RWPE2 (cell line): ENCODE data around the gene P2RX3.

Experiments used
- ATAC-seq: fragments of 200-7000 bp; cut with Tn5 transposase; 3 replicates; pipeline ENCODE4 v1.9.1; 2021; ENCODE audit warnings: low read depth
- DNase-seq: peaks from one replicate; pipeline ENCODE4 v3.0.0-alpha.2; 2020; ENCODE audit warnings: low spot score
- H3K27ac ChIP-seq: fragments of 450-650 bp; 2 replicates; pipeline ENCODE4 v1.5.1; 2017; ENCODE audit warnings: mild to moderate bottlenecking; ENCODE audit not compliant: poor library complexity, severe bottlenecking
- H3K27me3 ChIP-seq: fragments of 250-450 bp; sonication (Bioruptor Pico); 2 replicates; pipeline ENCODE4 v1.5.1; 2021; ENCODE audit warnings: mild to moderate bottlenecking, moderate library complexity; ENCODE audit not compliant: insufficient read depth, poor library complexity, severe bottlenecking
- H3K36me3 ChIP-seq: fragments of 250-450 bp; sonication (Bioruptor Pico); 2 replicates; pipeline ENCODE4 v1.5.1; 2020; ENCODE audit warnings: low read depth, mild to moderate bottlenecking, moderate library complexity
- H3K4me1 ChIP-seq: fragments of 250-450 bp; sonication (Bioruptor Pico); 2 replicates; pipeline ENCODE4 v1.5.1; 2021; ENCODE audit warnings: mild to moderate bottlenecking, moderate library complexity; ENCODE audit not compliant: insufficient read depth, poor library complexity, severe bottlenecking
- H3K4me3 ChIP-seq: fragments of 250-450 bp; sonication (Bioruptor Pico); 2 replicates; pipeline ENCODE4 v1.5.1; 2021; ENCODE audit warnings: mild to moderate bottlenecking, moderate library complexity; ENCODE audit not compliant: severe bottlenecking
- H3K9me3 ChIP-seq: fragments of 250-450 bp; sonication (Bioruptor Pico); 2 replicates; pipeline ENCODE4 v1.5.1; 2021; ENCODE audit warnings: mild to moderate bottlenecking, moderate library complexity; ENCODE audit not compliant: severe bottlenecking
- CTCF ChIP-seq: fragments of 450-650 bp; IDR thresholded peaks from one replicate; pipeline ENCODE4 v1.5.1; 2017; ENCODE audit warnings: mild to moderate bottlenecking, moderate library complexity; ENCODE audit not compliant: poor library complexity, severe bottlenecking

P2RX3 gene

DNA sequence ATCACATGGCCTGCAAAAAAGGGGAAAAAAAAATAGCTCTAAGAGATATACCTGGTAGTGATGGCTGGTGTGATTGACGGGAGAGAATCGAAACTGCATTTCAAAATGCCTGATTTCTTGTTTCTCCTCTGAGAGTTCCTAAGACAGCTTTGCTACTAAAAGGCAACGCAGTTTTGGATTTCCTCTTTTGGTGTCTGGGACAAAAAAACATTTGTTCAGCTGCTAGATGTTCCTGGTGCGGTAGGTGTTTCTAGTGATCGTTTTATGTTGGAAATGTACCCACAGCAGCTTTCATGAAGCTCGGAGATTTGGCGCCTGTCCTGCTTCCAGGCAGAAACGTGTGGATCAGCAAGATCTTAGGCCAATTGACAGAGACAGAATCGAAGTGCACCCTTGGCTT, 18.1 kb downstream of the P2RX3 start:
- H3K9me3 ChIP-seq: no peaks in the 10 kb centered on the region
- H3K4me1 ChIP-seq: no peaks in the 10 kb centered on the region
- no peak for TF ChIP-seq CTCF
- no peak overlapping the region for H3K27ac ChIP-seq
- H3K27me3 ChIP-seq: no peaks in the 10 kb centered on the region
- ATAC-seq: no peak
- no peaks in the 10 kb centered on the region for H3K36me3 ChIP-seq
- H3K4me3 ChIP-seq: no peak overlapping the region
- DNase-seq: no peak

GRCh38 chr11:57357310-57357709, 19.2 kb downstream of the P2RX3 start:
- H3K4me1 ChIP-seq: no peaks in the 10 kb centered on the region
- no peak for DNase-seq
- no peak for ATAC-seq
- H3K36me3 ChIP-seq: no peaks in the 10 kb centered on the region
- no peaks in the 10 kb centered on the region for H3K9me3 ChIP-seq
- TF ChIP-seq CTCF: no peak
- H3K27me3 ChIP-seq: no peaks in the 10 kb centered on the region
- H3K27ac ChIP-seq: no peak overlapping the region
- no peak overlapping the region for H3K4me3 ChIP-seq

- H3K9me3 ChIP-seq: no peaks in the 10 kb centered on the region
- no peaks in the 10 kb centered on the region for H3K36me3 ChIP-seq
- ATAC-seq (no peak; the same call in 2 of the 3 replicates), DNase-seq (no peak)
- H3K4me1 ChIP-seq: no peaks in the 10 kb centered on the region
- no peak overlapping the region for H3K27ac ChIP-seq
- H3K4me3 ChIP-seq: no peak overlapping the region
- no peak for TF ChIP-seq CTCF
- H3K27me3 ChIP-seq: no peaks in the 10 kb centered on the region
These were observed 19.7 kb downstream of the P2RX3 start for GRCh38 chr11:57357856-57358255.

GRCh38 chr11:57358543-57358961, 20.4 kb downstream of the P2RX3 start:
- ATAC-seq (no peak), DNase-seq (no peak)
- Histone ChIP-seq H3K27ac (no peak overlapping the region), H3K4me3 (no peak overlapping the region), H3K36me3 (no peaks in the 10 kb centered on the region), H3K27me3 (no peaks in the 10 kb centered on the region), H3K9me3 (no peaks in the 10 kb centered on the region), H3K4me1 (no peaks in the 10 kb centered on the region)
- no peak for TF ChIP-seq CTCF

DNA sequence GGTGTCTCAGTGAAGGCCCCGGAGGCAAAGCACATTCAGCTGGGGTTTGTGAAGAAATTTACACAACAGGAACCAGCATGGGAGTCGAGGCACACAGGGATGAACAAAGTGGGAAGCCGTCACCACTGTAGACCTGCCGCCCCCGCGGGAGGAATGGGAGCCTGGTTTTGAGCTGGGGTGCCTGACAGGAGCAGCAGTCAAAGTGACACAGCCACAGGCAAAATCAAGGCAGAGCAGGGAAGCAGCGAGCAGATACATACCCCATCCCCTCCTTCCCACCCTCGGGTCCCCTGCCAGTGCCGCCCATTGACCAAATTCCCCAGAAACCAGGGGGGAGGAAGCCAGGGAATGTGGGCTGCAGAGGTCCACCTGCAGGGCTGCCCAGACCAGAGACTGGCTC, 20.8 kb downstream of the P2RX3 start:
- no peaks in the 10 kb centered on the region for H3K9me3 ChIP-seq
- DNase-seq (no peak), ATAC-seq (no peak)
- no peak for TF ChIP-seq CTCF
- H3K4me1 ChIP-seq: no peaks in the 10 kb centered on the region
- H3K36me3 ChIP-seq: no peaks in the 10 kb centered on the region
- no peak overlapping the region for H3K27ac ChIP-seq
- H3K4me3 ChIP-seq: no peak overlapping the region
- no peaks in the 10 kb centered on the region for H3K27me3 ChIP-seq
